K562 (cell line): ENCODE measurements around the gene SULT2B1. TPM values are rescaled to one million over a fixed set of nuclear protein-coding genes. Genes with fewer than 3 reads are reported as not detected.

ENCODE experiments used
- ARHGAP35 ChIP-seq: fragments of 450-650 bp; IDR thresholded peaks from 2 replicates; pipeline ENCODE4 v1.6.1; 2018; ENCODE audit not compliant: partially characterized antibody
- CBX3 ChIP-seq, 2 experiments: IDR thresholded peaks; 1 replicate in 1 of 2; 2 replicates in 1 of 2; pipeline ENCODE4 v1.6.1; 2012; ENCODE audit warnings: inconsistent platforms in 2 of 2, low read length in 2 of 2, borderline replicate concordance in 1 of 2, control low read depth in 1 of 2
- FOXJ2 ChIP-seq: fragments of 200-800 bp; sonication (Bioruptor generic); IDR thresholded peaks from 2 replicates; pipeline ENCODE4 v1.6.1; 2016; ENCODE audit warnings: missing genetic modification characterization, missing compliant biosample characterization
- HCFC1 ChIP-seq: IDR thresholded peaks from 2 replicates; pipeline ENCODE4 v1.6.1; 2012; ENCODE audit warnings: low read depth, low read length, improper control_type of control experiment
- L3MBTL2 ChIP-seq: fragments of 450-650 bp; IDR thresholded peaks from 2 replicates; pipeline ENCODE4 v1.6.1; 2016; ENCODE audit warnings: mild to moderate bottlenecking, moderate library complexity
- NFRKB ChIP-seq: fragments of 450-650 bp; IDR thresholded peaks from 2 replicates; pipeline ENCODE4 v1.6.1; 2016; ENCODE audit warnings: low read depth
- SRF ChIP-seq, 2 experiments: fragments of 250-450, 450-650 bp in 1 of 2; sonication (Bioruptor Pico) in 1 of 2; sonication (generic) in 1 of 2; formaldehyde crosslinking; IDR thresholded peaks; 2 replicates each; pipeline versions ENCODE4 v1.5.0 to v1.5.1; 2020 to 2022; ENCODE audit warnings: mild to moderate bottlenecking in 1 of 2, missing genetic modification reagents in 1 of 2
- TAF9B ChIP-seq: fragments of 450-650 bp; IDR thresholded peaks from 2 replicates; pipeline ENCODE4 v1.6.1; 2018; ENCODE audit warnings: mild to moderate bottlenecking; ENCODE audit not compliant: partially characterized antibody
- ZNF133 ChIP-seq: fragments of 250-450 bp; sonication (Bioruptor Pico); IDR thresholded peaks from 2 replicates; pipeline ENCODE4 v1.4.0; 2020; ENCODE audit warnings: mild to moderate bottlenecking
- ZNF263 ChIP-seq: sonication (generic); formaldehyde crosslinking; IDR thresholded peaks from 2 replicates; pipeline ENCODE4 v1.8.0; 2022; ENCODE audit warnings: mild to moderate bottlenecking, missing genetic modification reagents, borderline replicate concordance
- polyA plus RNA-seq, 8 experiments: library from polyadenylated mRNA; depleted of rRNA in 4 of 8; stranded (reverse) in 5 of 8; unstranded in 3 of 8; fragments of >200 nt; fragmentation: Nextera tagmentation in 2 of 8; fragmentation: Illumina TruSeq in 1 of 8; extraction: Ambion mirVana in 2 of 8; extraction: Trizol in 1 of 8; gene quantifications; 2 replicates each; pipeline versions ENCODE4 v1.2.1 to v1.2.3, GENCODE V29; 2011 to 2014; ENCODE audit warnings: inconsistent platforms in 1 of 8, missing spikeins in 1 of 8
- total RNA-seq, 7 experiments: library from RNA; depleted of rRNA in 6 of 7; stranded (reverse); fragments of >200 nt in 6 of 7; fragmentation: Illumina TruSeq in 2 of 7; extraction: Trizol in 2 of 7; gene quantifications; 2 replicates each; pipeline versions ENCODE4 v1.2.1 to v1.2.3, GENCODE V29; 2011 to 2021; ENCODE audit warnings: low replicate concordance in 1 of 7
- TF ChIP-seq, protein P1 (sequence below), 2 experiments: fragments of 450-650 bp in 1 of 2; sonication (generic) in 1 of 2; formaldehyde crosslinking in 1 of 2; IDR thresholded peaks in 1 of 2; conservative IDR thresholded peaks in 1 of 2; 2 replicates each; pipeline versions ENCODE4 v1.6.1 to v1.8.1; 2016 to 2023; ENCODE audit warnings: mild to moderate bottlenecking in 2 of 2, moderate library complexity in 2 of 2, inconsistent platforms in 1 of 2, missing genetic modification reagents in 1 of 2
- TF ChIP-seq, protein P2 (sequence below): fragments of 250-450 bp; sonication (Bioruptor Pico); IDR thresholded peaks from 2 replicates; pipeline ENCODE4 v1.4.0; 2020; ENCODE audit warnings: mild to moderate bottlenecking, moderate library complexity
- TF ChIP-seq, protein P3 (sequence below), 3 experiments: fragments of 200-800 bp in 1 of 3; sonication (Bioruptor generic) in 1 of 3; sonication (generic) in 1 of 3; formaldehyde crosslinking in 1 of 3; IDR thresholded peaks; 2 replicates each; pipeline versions ENCODE4 v1.6.1 to v1.8.0; 2016 to 2022; ENCODE audit warnings: mild to moderate bottlenecking in 2 of 3, missing compliant biosample characterization in 2 of 3, missing genetic modification characterization in 2 of 3, missing genetic modification reagents in 1 of 3
- TF ChIP-seq, protein P4 (sequence below): fragments of 450-650 bp; IDR thresholded peaks from 2 replicates; pipeline ENCODE4 v1.6.1; 2016; ENCODE audit warnings: mild to moderate bottlenecking
- TF ChIP-seq, protein P5 (sequence below), 2 experiments: fragments of 450-650 bp; IDR thresholded peaks; 2 replicates each; pipeline ENCODE4 v1.6.1; 2018; ENCODE audit warnings: mild to moderate bottlenecking in 2 of 2, low read depth in 1 of 2; ENCODE audit not compliant: partially characterized antibody in 2 of 2

SULT2B1 gene
- total and polyA plus RNA-seq, 9 of the 15 experiments (the other 6 are each of a cell fraction or from before 2014, with no cell fraction given): 0.09 to 0.62 (median 0.22) TPM; not detected in 2

DNA sequence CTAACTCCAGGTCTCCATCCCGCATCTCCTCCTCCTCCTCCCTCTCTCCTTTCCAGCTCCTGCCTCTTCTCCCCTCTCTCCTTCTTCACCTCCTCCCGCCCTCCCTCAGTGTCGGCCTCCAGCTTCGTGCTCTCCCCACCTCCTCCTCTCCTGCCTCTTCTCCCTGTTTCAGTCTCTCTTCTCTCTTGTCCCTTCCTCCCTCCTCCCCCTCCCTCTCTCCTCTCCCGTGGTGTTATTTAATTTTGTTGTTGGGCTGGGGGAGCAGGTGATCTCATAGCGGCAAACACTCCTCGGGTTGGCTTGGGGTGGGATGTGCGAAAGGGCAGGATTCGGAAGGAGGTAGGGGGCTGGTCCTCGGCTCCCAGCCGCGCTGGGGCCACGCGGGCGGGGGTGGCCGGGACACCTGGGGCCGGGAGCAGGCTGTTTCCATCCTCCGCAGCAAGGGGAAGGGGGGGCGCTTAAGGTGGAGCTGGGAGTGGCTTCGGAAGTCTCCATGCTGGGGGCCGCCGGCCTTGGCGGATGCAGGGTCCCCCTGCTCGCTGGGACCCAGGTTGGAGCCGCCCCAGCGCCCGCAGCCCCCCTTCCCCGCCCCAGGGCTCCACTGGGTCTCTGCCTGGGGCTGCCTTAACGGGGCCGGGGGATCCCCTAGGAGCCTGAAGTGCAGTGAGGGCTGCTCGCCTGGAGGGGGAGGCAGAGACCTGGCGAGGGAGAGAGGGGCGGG, 94.2 kb downstream of the SULT2B1 start, which contains the start of gene CA11 (continued):
- TF ChIP-seq, protein P1, sequence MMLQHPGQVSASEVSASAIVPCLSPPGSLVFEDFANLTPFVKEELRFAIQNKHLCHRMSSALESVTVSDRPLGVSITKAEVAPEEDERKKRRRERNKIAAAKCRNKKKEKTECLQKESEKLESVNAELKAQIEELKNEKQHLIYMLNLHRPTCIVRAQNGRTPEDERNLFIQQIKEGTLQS (IDR thresholded peaks at IDR 0.05): peak; percentile 62
- TF ChIP-seq, protein P1 (CRISPR knock-in tag; conservative IDR thresholded peaks at IDR 0.05): no peak
- TF ChIP-seq, protein P2, sequence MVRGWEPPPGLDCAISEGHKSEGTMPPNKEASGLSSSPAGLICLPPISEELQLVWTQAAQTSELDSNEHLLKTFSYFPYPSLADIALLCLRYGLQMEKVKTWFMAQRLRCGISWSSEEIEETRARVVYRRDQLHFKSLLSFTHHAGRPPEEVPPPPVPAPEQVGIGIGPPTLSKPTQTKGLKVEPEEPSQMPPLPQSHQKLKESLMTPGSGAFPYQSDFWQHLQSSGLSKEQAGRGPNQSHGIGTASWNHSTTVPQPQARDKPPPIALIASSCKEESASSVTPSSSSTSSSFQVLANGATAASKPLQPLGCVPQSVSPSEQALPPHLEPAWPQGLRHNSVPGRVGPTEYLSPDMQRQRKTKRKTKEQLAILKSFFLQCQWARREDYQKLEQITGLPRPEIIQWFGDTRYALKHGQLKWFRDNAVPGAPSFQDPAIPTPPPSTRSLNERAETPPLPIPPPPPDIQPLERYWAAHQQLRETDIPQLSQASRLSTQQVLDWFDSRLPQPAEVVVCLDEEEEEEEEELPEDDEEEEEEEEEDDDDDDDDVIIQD (CRISPR knock-in tag): no peak
- TF ChIP-seq HCFC1 (no peak), SRF (CRISPR knock-in tag; IDR thresholded peaks at IDR 0.05) (peak in 1 of 2 experiments; percentile 50; a peak in 1 of 4 replicates), TAF9B (no peak), NFRKB (peak; percentile 79), FOXJ2 (tag) (peak; percentile 44; the same call in 1 of the 2 replicates), L3MBTL2 (peak; percentile 54; the same call in 1 of the 2 replicates), ZNF263 (CRISPR knock-in tag) (peak; percentile 31), CBX3 (IDR thresholded peaks at IDR 0.05; ENCODE audit: borderline replicate concordance in 1 of 2, low read length in 2 of 2) (peak in 1 of 2 experiments; percentile 14; a peak in 1 of 3 replicates), ZNF133 (CRISPR knock-in tag) (no peak), ARHGAP35 (peak; percentile 81)
- TF ChIP-seq, protein P3, sequence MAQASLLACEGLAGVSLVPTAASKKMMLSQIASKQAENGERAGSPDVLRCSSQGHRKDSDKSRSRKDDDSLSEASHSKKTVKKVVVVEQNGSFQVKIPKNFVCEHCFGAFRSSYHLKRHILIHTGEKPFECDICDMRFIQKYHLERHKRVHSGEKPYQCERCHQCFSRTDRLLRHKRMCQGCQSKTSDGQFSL (CRISPR knock-in tag; IDR thresholded peaks at IDR 0.05): peak; percentile 96
- TF ChIP-seq, protein P3 (tag; IDR thresholded peaks at IDR 0.05): peak in 1 of 2 experiments; percentile 98; a peak in 2 of 4 replicates
- TF ChIP-seq, protein P4, sequence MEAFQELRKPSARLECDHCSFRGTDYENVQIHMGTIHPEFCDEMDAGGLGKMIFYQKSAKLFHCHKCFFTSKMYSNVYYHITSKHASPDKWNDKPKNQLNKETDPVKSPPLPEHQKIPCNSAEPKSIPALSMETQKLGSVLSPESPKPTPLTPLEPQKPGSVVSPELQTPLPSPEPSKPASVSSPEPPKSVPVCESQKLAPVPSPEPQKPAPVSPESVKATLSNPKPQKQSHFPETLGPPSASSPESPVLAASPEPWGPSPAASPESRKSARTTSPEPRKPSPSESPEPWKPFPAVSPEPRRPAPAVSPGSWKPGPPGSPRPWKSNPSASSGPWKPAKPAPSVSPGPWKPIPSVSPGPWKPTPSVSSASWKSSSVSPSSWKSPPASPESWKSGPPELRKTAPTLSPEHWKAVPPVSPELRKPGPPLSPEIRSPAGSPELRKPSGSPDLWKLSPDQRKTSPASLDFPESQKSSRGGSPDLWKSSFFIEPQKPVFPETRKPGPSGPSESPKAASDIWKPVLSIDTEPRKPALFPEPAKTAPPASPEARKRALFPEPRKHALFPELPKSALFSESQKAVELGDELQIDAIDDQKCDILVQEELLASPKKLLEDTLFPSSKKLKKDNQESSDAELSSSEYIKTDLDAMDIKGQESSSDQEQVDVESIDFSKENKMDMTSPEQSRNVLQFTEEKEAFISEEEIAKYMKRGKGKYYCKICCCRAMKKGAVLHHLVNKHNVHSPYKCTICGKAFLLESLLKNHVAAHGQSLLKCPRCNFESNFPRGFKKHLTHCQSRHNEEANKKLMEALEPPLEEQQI: peak; percentile 46; the same call in 1 of the 2 replicates
- TF ChIP-seq, protein P5, sequence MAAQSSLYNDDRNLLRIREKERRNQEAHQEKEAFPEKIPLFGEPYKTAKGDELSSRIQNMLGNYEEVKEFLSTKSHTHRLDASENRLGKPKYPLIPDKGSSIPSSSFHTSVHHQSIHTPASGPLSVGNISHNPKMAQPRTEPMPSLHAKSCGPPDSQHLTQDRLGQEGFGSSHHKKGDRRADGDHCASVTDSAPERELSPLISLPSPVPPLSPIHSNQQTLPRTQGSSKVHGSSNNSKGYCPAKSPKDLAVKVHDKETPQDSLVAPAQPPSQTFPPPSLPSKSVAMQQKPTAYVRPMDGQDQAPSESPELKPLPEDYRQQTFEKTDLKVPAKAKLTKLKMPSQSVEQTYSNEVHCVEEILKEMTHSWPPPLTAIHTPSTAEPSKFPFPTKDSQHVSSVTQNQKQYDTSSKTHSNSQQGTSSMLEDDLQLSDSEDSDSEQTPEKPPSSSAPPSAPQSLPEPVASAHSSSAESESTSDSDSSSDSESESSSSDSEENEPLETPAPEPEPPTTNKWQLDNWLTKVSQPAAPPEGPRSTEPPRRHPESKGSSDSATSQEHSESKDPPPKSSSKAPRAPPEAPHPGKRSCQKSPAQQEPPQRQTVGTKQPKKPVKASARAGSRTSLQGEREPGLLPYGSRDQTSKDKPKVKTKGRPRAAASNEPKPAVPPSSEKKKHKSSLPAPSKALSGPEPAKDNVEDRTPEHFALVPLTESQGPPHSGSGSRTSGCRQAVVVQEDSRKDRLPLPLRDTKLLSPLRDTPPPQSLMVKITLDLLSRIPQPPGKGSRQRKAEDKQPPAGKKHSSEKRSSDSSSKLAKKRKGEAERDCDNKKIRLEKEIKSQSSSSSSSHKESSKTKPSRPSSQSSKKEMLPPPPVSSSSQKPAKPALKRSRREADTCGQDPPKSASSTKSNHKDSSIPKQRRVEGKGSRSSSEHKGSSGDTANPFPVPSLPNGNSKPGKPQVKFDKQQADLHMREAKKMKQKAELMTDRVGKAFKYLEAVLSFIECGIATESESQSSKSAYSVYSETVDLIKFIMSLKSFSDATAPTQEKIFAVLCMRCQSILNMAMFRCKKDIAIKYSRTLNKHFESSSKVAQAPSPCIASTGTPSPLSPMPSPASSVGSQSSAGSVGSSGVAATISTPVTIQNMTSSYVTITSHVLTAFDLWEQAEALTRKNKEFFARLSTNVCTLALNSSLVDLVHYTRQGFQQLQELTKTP (IDR thresholded peaks at IDR 0.05; ENCODE audit: low read depth in 1 of 2, partially characterized antibody in 2 of 2): peak; percentile 72 to 85
